GM19372 (cell line): ENCODE measurements around the gene SLC6A9.

Experiments
- ATAC-seq: cut with Tn5 transposase; IDR thresholded peaks from one replicate; pipeline ENCODE4 v1.9.1; 2021; ENCODE audit warnings: mild to moderate bottlenecking, low read depth, moderate library complexity; ENCODE audit not compliant: unreplicated experiment

SLC6A9 gene

DNA sequence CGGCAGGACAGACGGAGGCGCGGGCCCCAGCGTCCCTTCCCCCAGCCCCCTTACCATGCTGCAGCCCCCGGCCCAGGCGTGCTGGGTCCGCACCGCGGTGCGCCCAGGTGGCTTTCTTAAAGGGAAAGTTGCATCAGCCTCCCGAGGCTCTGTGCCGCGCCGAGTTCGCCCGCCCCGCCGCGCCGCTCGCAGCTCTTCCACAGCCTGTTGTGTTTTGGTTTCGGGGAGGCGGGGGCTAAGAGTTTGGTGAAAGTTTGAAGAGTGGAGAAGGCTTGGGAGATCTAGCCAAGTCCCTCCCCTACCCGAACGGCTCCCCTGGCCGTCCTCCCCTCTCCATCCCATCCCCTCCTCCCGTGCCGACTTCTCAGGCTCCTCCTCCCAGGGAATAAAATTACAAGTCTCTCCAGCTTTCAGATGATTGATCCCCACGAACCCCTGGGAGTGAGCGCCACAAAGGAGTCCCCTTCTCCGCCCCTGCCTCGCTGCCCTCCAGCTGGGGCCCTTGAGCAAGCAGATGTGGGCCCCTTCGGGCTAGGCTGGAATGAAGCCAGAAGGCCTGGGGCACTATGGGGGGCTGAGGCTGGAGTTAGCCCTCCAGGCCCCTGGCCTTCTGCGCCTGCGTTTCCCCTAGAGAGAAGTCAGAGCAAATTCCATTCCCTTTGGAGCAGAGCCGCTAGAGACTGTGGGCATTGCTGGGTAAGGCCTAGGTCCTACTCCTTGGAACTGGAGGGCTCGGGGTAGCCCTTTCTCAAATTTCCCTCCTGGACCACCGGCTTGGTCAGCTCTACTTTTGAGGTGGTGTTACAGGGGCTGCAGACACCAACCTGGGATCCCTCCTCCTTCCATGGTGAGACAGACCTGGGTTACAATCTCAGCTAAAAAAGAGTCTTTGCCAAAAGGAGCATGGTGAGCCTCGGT lies at the start of gene SLC6A9:
Gene SLC6A9, minus strand, starts transcription at position 211 of the 918 bp plus-strand sequence. CDS start 7,185 bp downstream, outside the sequence.
- ATAC-seq, result no peak

DNA sequence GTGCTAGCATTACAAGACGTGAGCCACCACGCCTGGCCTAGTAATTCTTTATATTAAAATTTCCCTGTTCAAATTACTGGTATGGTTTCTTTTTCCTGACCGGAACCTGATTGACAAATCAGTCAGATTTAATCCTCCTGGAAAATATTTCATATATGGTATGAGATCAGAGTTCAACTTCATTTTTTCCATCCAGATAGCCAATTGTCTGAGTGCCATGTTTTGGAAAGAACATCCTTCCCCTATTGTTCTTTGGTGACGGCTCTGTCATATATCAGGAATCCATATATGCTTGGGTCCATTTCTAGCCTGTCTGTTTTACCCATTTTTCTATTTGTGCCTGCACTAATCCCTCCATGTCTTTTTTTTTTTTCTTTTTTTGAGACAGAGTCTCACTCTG lies 48.3 kb upstream of the SLC6A9 start:
- no peak for ATAC-seq

DNA sequence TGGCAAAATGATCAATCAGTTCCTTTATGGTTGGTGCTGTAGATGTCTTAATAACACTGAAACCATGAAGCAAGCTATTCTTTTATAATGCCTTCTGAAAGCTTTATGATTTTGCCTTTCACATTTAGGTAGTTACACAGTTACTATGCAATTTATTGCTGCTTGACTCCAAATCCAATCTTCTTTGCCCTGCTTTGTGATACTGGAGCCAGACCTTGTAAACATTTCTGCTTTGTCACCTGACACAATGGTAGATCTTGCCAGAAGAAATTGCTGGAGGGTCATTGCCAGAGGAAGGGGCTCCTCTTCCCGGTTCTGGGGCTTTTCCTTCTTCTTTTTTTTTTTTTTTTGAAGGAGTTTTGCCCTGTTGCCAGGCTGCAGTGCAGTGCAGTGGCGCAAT lies 46.8 kb upstream of the SLC6A9 start:
- no peak for ATAC-seq

DNA sequence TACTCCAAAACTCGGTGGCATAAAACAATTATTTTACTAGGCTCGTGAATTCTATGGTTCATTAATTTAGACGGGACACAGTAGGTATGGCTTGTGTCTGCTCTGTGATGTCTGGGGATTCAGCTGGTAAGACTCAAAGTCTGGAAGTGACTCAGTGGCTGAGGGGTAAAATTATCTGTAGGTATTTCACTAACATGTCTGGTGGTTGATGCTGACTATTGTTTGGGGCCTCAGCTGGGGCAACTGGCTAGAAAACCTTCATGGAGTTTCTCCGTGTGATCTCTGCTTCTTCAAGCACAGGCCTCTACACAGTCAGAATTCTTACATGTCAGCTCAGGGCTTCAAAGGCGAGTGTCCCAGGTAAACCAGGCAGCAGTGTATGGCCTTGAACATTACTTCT lies 46.2 kb upstream of the SLC6A9 start:
- no peak for ATAC-seq

DNA sequence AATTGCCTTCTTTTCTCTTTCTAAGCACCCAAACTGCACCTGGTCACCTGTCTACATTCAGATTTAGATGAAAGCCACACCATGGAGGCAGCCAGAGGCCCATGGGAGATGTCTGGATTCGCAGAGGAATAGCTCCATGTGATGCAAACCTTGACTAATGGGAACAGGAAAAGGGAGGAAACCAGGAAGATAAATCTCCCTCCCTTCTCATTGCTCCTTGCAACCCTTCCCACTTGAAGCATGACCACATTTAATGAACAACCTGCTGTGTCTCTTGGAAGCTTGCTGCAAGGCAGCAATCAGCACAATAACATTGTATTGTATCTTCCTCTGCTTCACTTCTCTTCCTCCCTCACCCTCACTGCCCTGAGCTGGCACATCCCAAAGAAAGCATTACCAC lies 44.8 kb upstream of the SLC6A9 start:
- ATAC-seq, result no peak

DNA sequence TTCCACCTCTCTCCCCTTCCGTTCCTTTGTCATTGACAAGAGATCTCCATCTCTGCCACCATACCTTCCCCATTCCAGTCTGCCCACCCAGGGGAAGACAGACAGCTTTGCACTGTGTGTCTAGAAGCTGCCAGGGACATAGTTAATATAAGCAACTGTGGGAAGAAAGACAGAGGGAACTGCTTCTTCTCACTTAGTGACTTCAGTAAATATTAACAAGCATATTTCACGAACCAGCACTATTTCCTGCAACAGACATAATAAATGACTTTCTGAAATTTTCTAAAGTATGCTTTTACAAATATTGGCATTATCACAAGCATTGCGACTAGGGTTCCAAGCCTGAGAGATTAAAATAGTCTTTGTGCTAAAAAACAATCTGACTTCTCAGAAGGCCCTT lies 43.2 kb upstream of the SLC6A9 start:
- ATAC-seq, result no peak

DNA sequence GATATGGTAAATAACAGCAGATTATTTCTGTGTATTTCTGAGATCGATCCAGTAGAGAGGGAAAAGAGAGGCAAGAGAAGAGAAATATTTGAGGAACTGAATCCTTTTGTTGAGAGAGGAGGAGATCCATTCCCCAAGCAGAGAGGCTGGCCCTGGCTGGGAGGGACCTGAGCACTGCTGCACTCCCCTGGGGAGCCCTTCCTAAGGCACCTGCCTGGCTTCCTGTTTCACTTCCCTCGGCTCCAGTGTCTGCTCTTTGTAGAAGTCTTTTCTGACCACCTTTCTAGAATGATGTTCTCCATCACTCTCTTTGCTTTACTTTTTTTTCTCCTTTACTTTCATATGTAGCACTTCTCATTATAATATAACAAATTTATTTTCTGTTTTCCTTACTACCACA lies 42.3 kb upstream of the SLC6A9 start:
- ATAC-seq, result no peak

DNA sequence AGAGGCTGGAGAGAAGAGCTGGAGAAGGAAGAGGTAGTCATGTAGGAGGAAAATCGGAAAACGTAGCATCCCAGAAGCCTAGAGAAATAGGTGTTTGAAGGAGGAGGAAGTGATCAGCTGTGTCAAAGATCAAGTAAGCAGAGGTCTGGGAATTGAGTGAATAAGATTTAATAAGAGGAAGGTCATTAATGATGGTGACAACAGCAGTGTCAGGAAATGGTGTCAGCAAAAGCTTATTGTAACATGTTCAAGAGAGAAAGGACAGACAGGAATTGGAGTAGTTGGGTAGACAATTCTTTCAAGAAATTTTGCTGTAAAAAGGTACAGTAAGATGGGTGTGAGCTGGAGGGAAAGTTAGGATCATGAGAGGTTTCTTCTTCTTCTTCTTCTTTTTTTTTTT lies 41.6 kb upstream of the SLC6A9 start:
- ATAC-seq, result no peak

DNA sequence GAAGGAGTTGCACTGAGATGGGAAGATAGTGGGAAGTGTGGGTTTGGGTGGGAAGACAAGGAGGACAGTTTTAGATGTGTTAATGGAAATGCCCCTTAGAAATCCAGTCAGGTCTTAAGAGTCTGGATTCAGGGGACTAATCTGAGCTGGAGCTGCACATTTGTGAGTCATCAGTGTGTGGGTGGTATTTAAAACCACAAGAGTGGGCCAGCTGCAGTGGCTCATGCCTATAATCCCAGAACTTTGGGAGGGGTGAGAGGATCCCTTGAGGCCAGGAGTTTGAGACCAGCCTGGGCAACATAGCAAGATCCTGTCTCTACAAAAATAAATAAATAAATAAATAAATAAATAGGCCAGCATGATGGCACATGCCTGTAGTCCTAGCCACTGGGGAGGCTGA lies 40.9 kb upstream of the SLC6A9 start:
- no peak for ATAC-seq

DNA sequence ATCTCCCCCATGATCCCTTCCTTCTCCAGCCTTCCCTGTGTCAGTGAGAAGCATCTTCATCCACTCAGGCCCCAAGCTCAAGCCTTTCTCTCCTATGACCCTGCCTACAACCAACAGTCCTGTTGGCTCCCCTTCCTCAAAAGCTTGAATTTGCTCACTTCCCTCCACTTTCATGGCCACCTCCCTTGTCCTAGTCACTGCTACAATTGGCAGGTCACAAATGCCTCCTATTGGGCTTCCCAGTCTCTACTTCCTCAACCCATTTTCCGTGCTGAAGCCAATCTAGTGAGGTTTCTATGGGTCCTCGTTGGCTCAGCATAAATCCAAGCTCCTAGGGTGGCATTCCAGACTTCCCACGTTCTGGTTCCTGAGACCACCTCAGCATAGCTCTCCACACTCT lies 40.2 kb upstream of the SLC6A9 start:
- no peak for ATAC-seq

DNA sequence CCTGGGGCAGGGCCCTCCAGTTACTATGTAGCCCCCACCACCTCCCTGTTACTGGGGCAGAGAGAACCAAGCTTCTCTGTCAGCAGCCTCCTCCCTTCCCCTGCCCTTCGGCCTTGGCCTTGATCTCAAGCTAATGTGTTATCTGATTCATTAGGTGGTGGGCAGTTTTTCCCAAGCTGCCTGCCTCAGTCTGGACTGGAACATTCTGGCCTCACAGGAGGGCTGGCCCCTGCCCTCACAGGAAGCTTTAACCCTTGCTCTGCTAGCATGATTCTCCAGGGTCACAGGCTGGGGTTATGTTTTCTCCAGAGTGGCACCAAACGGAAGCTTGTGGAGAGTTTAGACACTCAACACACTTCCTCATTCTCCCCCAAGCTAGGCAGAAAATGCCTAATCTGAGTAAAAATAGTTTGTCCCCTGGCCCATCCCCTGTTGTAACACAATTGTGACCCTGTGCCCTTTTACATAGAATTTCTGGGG lies 37.2 kb upstream of the SLC6A9 start:
- no peak for ATAC-seq

DNA sequence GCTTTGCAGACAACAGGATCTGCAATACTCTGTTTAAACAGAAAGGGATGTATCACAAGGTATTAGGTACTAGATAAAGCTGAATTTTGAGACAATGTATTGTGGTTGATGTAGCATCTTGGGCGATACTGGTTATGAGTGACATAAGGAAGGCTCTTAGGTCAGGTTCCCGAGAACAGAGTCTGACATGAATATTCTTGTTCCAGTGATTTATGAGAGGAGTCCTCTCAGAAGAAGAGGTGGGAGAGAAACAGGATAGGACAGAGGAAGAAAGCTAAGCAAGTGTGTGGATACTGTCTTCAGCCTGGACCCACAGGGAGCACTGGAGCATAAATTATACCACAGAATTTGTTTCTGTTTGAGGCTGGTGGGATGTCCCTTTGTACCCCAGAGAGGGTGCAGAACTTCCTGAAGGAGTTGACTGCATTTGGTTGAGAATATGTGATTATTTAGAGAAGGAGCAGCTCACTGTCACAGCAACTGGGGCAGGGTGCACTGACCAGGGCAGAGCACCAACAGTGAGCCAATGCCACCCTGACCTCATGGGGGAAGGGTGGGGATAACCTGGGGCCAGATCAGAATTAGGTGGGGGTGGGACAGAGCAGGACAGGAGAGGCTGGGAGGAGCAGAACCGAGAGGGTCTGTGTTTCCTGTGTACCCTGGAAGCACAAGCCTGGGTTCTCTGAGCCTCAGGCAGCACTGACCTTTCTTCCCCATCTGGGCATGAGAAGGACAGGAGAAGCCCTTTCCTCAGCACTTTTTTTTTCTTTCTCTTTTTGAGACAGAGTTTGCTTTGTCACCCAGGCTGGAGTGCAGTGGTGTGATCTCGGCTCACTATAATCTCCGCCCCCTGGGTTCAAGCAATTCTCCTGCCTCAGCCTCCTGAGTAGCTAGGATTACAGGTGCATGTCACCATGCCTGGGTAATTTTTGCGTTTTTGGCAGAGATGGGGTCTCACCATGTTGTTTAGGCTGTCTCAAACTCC lies 36.3 kb upstream of the SLC6A9 start:
- no peak for ATAC-seq

DNA sequence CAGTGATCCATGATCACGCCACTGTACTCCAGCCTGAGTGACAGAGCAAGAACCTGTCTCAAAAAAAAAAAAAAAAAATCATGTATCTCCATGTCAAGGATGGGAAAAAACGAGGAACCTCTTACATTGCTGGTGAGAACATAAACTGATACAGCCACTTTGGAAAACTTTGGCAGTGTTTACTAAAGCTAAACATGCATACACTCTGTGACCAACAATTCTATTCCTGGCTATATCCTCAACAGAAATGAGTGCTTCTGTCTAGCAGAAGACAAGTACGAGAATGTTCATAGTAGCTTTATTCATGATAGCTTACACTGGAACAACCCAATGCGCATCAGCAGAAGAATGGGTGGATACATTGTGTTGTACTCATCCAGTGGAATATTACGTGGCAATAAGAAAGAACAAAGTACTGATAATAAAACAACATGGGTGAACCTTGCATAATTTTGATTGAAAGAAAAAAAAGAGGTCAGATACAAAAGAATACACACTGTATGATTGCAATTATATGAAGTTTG lies 31.5 kb upstream of the SLC6A9 start:
- ATAC-seq, result no peak

DNA sequence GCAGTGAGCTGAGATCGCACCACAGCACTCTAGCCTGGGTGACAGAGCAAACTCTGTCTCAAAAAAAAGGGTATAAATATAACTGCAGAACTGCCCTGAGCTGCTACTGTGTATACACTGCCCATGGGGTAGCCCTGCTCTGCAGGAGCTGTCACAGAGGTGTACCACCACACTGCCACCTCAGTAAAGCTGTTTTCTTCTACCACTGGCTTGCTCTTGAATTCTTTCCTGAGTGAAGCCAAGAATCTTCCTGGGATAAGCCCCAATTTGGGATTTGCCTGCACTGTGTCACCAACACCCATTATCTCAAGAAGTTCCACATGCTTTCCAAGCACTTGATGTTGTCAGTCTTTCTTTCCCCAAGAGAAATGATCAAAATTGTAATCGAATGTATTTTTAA lies 30.6 kb upstream of the SLC6A9 start:
- no peak for ATAC-seq

DNA sequence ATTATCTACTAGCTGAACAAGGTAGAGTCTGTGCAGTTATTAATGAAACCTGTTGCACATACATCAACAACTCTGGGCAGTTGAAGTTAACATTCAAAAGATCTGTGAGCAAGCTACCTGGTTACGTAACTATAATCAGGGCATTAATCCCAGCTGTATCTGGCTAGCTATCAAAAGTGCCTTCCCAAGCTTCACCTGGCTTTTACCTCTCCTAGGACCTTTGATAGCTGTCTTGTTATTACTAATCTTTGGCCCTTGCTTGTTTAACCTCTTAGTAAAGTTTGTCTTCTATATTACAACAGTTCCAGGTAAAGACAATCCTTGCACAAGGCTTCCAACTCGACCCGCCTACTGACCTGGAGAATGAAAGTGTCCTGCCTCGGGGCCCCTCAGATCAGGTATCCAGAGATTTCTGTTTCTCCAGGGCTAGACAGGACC lies 29.6 kb upstream of the SLC6A9 start:
- no peak for ATAC-seq

DNA sequence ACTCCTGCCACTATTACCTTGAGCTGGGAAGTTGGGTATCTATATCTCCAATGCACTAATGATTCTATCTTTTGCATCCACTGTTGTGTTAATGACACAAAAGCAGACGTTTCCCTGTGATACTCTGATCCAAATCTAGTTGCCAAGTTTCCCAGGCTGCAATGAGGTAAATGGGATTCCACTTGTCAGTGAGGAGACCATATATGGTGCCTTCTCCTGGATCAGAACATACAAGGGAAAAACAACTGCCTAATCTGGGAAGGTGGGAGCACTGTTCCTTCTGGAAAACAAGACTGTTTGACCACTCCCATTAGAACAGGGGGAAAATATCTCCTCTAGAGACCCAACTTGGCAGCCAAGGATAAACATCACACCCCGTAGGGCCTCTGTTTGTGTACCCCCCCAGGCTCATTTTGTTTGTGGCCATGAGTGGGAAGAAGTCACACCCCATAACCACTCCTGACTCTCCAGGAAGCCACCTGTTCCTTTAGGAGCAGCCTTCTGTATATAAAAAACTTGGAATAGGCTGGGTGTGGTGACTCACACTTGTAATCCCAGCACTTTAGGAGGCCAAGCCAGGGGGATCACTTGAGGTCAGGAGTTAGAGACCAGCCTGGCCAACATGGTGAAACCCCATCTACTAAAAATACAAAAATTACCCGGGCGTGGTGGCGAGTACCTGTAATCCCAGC lies 28.5 kb upstream of the SLC6A9 start:
- no peak for ATAC-seq

DNA sequence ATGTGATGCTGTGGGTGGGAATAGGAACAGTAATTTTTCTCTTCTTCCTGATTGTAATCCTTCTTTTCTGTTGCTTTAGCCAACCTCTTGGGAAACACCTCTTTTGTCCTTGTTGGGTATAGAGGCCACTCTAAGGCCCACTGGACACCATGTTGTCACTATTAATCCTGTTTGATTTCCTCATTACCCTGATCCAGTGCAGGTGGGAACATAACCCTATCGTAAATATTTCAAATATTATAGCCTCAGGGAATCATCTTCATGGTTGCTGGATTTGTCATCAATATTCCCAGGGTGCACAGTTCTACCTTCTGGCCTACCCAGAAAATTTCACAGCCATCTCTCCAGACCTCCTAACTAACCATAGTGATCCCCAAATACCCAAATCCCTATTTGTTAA lies 27.9 kb upstream of the SLC6A9 start:
- no peak for ATAC-seq

DNA sequence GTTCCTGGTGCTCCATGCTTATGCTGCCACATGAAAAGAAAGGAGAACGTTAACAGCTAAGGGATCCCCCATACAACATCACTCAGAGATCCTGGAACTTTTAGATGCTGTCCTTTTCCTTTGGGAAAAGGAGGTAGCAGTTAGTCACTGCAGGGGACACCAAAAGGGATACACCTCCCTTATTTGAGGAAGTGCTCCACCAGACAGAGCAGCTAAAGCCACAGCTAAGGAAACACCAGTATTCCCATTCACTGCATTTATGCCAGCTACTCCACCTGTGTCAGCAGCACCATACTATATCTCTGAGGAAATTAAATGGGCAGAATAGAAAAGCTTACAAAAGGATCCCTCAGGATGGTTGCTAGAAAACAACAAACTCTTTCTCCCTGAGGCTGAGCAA lies 26.0 kb upstream of the SLC6A9 start:
- ATAC-seq, result no peak

DNA sequence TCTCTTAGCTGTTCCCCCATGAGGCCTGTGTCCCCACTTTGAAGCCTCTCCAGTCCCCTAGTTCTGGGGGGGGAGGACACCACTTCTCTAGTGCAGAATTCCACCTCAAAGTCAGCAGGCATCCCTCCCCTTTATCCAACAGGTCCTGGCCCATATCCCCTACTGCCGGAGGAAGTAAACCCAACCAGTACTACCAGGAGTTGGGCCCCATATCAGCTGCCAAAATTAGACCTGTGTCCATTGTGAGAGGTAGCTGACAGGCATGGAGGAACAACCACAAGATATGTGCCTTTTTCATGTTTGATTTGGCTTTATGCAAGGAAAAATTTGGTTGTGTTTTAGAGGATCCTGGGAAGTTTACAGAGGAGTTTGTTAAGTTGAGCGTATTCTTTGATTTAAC lies 22.1 kb upstream of the SLC6A9 start:
- no peak for ATAC-seq

DNA sequence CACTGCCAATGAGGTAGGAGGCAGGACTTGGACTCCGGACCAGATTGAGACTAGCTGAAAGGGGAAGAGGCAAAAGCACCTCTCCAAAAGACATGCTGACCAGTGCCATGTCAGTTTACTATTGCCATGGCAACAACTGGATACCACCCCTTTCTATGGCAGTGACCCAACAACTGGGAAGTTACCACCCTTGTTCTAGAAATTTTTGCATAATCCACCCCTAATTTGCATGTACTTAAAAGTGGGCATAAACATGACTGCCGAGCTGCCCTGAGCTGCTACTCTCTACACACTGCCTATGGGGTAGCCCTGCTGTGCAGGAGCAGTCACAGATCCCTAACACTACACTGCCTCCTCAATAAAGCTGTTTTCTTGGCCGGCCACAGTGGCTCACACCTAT lies 19.0 kb upstream of the SLC6A9 start:
- ATAC-seq, result no peak
